T-helper 2 cell treated with Interferon-gamma antibody and Interleukin-4, amounts not matched to agents 100 ng/mL and 5 ng/mL, for 36 hours (primary cell): ENCODE measurements around the gene ACOX1. TPM values are rescaled to one million over a fixed set of nuclear protein-coding genes. Genes with fewer than 3 reads are reported as not detected.

Source experiments
- intact Hi-C: fragments of 100-400 bp; cut with micrococcal nuclease; formaldehyde crosslinking; loops from one replicate; pipeline ENCODE4 v1.15.1; 2023
- total RNA-seq: library from RNA; stranded (reverse); gene quantifications from 2 replicates; pipeline ENCODE4 v1.2.3, GENCODE V29; 2022

Gene ACOX1
- total RNA-seq, 1 donor from 2014 or later: 29.0 TPM

GRCh38 chr17:75909812-75910274 lies 69.1 kb downstream of the ACOX1 start:
- intact Hi-C loops: no loop called here

GRCh38 chr17:75909051-75909811 lies 69.7 kb downstream of the ACOX1 start:
- intact Hi-C loops: no loop called here

GRCh38 chr17:75908201-75908600 lies 70.8 kb downstream of the ACOX1 start:
- intact Hi-C loops: no loop called here

GRCh38 chr17:75906143-75906884 lies 72.7 kb downstream of the ACOX1 start:
- intact Hi-C loops: no loop called here

- intact Hi-C loops: loop anchor here (1.0 to 2.0 kb wide), 5 partner anchors 9 to 100 kb away; partner anchors contain the start of genes ACOX1, FBF1, TEN1 and TRIM65
These were observed 74.0 kb downstream of the ACOX1 start, which contains the start of gene MRPL38 for GRCh38 chr17:75904749-75905521. MRPL38 (minus strand) TSS chr17:75904884; CDS start chr17:75904875, 9 bp downstream.

GRCh38 chr17:75902406-75902805 lies 76.6 kb downstream of the ACOX1 start:
- intact Hi-C loops: no loop called here

GRCh38 chr17:75901727-75902126 lies 77.2 kb downstream of the ACOX1 start:
- intact Hi-C loops: no loop called here

- intact Hi-C loops: no loop called here
These were observed 78.1 kb downstream of the ACOX1 start for GRCh38 chr17:75900691-75901533.

- intact Hi-C loops: no loop called here
These were observed 79.0 kb downstream of the ACOX1 start for GRCh38 chr17:75899767-75900468.

GRCh38 chr17:75899353-75899752 lies 79.6 kb downstream of the ACOX1 start:
- intact Hi-C loops: no loop called here

GRCh38 chr17:75898791-75899190 lies 80.2 kb downstream of the ACOX1 start:
- intact Hi-C loops: no loop called here

- intact Hi-C loops: no loop called here
These were observed 80.9 kb downstream of the ACOX1 start for GRCh38 chr17:75898065-75898464.

- intact Hi-C loops: loop anchor here (2.0 kb wide), 2 partner anchors 19 to 43 kb away; partner anchors contain the start of genes TRIM47 and WBP2
These were observed 81.6 kb downstream of the ACOX1 start for GRCh38 chr17:75897160-75898019.

- intact Hi-C loops: loop anchor here (1.0 to 2.0 kb wide), 3 partner anchors 8 to 42 kb away; partner anchors contain the start of genes MRPL38, TRIM47 and WBP2
These were observed 82.4 kb downstream of the ACOX1 start, which contains the start of gene TRIM65 for GRCh38 chr17:75896415-75897159. TRIM65 (minus strand) TSS chr17:75896951; CDS start chr17:75896937, 14 bp downstream.

GRCh38 chr17:75895370-75896155 lies 83.4 kb downstream of the ACOX1 start:
- intact Hi-C loops: loop anchor here (1.0 to 2.0 kb wide), 3 partner anchors 9 to 41 kb away; partner anchors contain the start of genes MRPL38, TRIM47 and WBP2

GRCh38 chr17:75894049-75894733 lies 84.8 kb downstream of the ACOX1 start:
- intact Hi-C loops: no loop called here
